Measurements from ENCODE around the gene ALK.

DNA sequence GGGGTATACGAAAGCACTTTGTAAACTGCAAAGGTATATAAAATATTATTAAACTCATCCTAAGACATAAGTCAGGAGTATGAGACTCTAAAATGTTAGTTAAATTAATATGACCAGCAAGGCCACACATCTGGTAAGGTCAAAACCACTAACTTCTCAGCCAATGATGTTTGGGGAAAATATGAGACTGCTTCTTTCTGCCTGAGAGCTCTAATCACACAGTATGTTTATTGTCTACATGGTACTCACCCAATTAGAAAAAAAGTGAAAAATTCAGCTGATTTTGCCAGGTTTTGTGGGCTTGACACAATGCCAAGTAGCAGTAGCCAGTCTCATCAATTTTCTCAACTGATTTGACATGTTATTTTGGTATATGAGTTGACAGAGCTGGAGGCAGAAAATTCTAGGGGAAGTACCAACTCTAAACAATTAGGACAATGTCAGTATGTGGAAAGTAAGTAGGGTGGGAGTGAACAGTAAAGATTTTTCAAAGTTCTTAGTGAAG is 87.3 kb downstream of the ALK start:
- TF ChIP-seq, protein P1, sequence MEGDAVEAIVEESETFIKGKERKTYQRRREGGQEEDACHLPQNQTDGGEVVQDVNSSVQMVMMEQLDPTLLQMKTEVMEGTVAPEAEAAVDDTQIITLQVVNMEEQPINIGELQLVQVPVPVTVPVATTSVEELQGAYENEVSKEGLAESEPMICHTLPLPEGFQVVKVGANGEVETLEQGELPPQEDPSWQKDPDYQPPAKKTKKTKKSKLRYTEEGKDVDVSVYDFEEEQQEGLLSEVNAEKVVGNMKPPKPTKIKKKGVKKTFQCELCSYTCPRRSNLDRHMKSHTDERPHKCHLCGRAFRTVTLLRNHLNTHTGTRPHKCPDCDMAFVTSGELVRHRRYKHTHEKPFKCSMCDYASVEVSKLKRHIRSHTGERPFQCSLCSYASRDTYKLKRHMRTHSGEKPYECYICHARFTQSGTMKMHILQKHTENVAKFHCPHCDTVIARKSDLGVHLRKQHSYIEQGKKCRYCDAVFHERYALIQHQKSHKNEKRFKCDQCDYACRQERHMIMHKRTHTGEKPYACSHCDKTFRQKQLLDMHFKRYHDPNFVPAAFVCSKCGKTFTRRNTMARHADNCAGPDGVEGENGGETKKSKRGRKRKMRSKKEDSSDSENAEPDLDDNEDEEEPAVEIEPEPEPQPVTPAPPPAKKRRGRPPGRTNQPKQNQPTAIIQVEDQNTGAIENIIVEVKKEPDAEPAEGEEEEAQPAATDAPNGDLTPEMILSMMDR (IDR thresholded peaks at IDR 0.05) = no peak
- TF ChIP-seq POLR2A (IDR thresholded peaks at IDR 0.05) = no peak
